Colon (tissue), 2 donors: ENCODE measurements around the gene HAO1.
"Not testable (repeated sequence)": the region's sequence is repeated elsewhere in the genome, so short reads cannot be mapped to it uniquely, and the experiment has no call there.

Source experiments
- FAIRE-seq: peaks from 2 replicates; lab custom pipeline; 2012; peaks lifted over from hg19 to GRCh38; lab: Jason Lieb, UNC
- donor health status: control.
- donor health status: control.

Gene HAO1

DNA sequence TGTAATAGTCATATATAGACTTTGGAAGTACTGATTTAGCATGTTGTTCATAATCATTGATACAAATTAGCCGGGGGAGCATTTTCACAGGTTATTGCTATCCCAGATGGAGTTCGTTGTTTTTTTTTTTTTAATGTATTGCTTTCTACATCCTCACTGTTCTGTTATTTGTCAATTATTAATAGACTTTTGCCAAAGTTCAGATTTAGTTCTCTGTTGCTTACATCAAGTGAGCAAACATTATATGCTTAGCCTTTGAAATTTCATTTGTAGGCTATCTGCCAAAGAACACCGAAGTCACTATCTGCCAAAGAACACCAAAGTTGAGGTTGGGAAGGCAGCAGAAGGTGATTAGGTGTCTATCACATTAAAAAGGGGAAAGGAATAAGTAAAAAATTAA is at the start of gene HAO1:
Gene HAO1, minus strand, starts transcription at position 118 of the 400 bp plus-strand sequence. Its CDS starts 36 bp downstream, at position 82.
- no peak for FAIRE-seq

DNA sequence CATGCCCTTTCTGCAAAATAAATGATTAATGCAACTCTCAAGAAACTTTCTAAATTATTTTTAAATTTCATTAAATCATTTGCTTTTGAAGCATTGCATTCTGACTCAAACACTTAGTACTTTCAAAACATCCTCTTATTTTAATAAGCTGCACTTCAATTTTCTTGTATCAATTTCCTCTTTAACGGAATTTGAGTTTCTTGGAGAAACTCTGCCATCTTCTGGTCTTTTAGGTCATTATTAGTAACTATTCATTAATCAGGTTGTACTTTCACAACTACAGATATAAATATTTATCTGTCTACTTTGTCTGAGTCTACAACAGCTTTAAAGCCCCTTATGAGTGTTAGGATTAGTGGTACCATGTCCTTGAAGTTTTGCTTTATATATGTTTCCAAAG is 49.1 kb upstream of the HAO1 start:
- FAIRE-seq: no peak

DNA sequence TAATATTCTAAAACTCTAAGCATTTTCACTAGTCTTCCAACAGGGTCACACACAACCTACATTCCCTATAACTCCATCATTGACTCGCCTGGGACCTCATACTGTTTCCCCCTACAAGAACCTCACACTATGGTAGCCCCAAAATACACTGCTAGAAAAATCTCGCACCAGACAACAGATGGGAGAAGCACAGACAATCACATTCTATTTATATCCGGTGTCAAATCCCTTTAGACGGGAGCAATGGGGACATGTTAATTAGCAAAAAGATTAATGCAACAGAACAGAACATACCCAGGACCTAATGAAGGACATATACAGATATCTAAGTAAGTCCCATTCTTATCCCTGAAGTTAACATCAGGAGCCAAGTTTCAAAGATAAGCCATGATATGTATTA is 45.7 kb upstream of the HAO1 start:
- FAIRE-seq: no peak

DNA sequence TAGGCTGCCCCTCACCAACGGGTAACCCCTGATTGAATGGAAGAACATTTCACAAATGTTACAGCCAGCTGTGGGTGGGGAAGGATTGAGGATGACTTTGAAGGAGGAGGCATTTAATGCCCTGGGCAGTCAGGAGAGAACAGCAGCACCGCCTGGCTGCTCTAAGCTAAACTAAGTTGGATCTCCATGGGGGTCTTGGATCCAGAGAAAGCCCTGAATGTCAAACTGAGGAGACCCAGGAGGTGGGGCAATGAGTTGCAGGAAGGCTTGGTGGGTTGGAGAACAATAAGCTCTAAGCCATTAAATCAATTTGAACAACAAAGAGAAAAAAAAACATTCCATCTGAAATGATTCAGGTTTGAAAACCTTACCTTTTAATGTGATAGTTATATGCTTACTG is 43.9 kb upstream of the HAO1 start:
- FAIRE-seq: no peak

DNA sequence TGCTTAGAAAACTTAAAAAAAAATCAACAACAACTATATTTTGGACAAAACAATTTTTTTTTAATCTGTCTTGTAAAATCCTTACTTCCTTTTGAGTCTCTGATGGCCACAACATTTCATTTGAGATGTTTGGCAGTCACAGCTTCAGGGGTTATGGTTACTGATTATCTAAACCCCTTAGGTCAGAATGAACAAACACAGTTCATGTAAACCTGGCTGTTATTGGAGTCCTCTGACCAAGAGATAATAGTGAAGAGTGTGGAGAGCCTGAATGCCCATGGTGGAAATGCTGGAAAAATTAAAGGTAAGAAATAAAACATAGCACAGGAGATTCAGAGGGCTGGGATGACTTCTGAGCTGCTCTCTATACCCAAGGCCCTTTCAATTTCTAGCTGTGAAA is 41.1 kb upstream of the HAO1 start:
- no peak for FAIRE-seq

DNA sequence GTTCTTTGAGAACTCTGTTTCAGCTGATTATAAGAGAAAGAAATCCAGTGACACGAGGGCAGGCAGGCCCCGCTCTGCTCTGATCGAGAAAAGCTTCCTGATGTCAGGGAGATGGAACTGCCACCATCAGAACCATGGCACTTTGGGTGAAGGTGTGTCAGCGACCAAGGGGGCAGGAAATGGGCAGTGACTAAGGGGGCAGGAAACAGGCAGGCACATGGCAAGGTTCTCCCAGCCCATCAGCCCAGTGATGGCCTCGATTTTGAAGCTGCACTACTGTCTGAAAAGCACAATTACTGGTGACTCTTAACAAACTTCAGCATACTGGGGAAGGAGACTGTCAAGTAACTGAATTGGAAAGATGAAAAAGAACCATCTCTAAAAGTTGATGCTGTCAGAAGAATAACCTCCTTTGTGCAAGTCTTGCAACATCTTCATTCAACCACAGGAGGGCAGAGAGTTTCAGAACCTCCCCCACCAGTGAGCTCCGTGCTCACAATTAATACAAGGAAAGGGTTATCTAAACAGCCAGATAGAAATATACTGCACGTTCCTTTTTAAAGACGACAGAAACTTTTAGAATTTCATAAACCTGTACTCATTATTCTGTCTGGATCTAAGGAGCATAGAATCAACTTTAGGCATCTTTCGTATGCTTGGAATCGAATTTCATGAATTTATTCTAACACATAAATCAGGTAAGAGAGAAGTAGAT is 40.2 kb upstream of the HAO1 start:
- no peak for FAIRE-seq

DNA sequence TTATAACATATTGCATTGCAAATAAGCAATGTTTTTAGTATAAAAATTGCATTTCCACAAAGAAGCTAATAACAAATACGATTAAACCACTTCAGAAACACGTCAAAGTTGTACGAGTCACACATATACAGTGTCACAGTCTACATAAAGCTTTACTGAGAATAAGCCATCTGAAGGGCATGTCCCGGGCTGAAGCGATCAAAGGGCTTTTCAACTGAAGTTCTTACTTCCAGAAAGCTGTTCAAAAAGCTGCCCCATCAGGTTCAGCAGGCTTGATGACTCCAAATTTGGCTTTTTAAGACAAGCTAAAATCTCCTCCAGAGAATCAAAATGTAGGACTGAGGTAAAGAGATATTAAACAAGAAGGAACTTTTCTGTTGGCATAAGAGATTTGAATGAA is 37.5 kb upstream of the HAO1 start:
- no peak for FAIRE-seq

DNA sequence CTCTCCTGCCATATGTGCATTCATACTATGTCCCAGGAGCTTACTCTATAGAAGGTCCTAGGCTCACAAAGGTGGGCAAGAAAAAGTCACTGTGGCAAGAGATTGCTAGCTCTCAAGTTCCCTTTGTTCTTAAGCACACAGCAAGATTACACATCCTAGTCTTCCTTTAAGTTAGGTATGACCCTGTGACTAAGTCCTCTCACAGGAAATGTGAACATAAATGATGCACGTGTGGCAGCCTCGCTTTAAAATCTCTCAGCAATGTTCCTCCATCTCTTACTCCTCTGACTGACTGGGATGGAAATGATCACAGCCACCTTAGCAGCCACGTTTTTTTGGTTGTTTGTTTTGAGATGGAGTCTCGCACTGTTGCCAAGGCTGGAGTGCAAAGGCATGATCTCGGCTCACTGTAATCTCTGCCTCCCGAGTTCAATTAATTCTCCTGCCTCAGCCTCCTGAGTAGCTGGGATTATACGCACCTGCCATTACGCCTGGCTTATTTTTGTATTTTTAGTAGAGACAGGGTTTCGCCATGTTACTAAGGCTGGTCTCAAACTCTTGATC is 35.7 kb upstream of the HAO1 start:
- FAIRE-seq: no peak

DNA sequence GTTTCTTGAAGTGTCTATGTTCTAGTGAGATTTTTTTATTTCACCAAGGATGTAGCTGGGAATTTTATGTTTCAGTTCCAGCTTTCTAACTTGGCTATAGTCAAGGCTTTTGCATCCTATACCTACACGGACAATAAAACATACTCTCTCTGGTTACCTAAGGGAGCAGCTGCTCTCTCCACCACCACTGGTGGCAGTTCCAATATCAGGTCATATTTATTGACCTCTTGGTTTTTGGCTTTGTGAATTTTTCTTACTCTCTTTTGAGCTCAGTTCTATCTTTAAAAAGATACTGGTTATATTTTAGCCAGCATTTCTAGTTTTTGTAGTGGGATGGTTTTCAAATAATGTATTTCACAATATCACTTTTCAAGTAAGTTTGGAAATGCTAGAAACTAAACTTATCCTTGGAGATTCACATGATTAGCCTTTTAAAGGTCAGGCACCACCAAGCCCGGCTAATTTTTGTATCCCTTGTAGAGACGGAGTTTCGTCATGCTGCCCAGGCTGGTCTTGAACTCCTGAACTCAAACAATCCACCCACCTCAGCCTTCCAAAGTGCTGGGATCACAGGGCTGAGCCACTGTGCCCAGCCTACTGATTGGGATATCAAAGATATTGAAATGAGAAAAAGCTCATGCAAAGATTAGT is 34.7 kb upstream of the HAO1 start:
- no peak for FAIRE-seq

DNA sequence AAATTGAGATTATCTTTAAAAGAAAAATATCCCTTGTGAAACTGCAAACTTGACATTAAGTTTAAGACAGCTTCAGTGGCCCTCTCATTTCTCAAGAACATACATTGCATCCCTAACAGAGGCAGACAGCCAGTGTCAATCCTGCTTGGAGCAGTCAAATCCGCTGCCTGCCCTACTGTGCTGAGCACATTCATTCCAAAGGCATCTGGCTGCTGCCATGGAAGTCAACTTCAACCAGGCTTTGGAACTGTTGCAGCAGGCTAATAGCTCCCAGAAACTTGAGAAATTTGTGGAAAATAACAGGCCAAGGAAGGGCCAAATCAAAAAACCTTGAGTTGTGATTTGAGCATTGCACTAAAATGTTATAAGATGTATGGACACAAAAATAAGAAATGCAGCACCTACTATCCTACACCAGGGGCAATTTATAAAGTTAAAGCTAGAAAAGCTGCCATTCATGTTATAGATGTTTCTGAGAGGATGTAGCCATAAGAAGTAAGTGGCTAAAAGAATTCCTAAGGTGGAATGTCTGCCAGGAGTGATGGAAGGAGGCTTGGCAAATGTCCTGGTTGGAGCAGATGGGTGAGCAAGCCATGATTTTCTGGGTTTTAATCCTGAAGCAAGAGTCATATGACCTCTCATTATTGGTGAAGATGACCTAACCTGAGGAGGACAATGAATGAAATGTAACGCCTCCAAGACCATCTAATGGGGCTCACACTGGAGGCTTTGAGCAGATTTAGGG is 31.4 kb upstream of the HAO1 start:
- no peak for FAIRE-seq

DNA sequence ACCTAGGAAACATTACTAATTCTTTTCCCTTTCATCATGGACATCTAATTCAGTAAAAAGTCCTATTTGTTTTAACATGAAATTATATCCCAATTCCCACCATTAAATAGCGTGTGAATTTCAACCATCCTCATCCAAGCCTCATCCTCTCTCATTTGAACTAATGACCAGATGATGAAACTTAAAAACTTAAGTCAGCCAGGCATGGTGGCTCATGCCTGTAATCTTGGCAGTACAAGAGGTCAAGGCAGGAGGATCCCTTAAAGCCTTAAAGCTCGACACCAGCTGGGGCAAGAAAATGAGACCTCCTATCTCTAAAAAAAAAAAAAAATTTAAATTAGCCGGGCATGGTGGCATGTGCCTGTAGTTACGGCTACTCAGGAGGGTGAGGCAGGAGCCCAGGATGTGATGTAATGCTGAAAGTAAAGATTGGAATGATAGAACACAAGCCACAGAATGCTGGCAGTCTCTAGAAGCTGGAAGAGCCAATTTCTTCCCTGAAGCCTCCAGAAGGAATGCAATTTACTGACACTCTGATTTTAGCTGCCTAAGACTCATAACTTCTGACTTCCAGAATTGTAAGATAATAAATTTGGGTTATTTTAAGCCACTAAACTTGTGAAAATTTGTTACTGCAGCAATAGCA is 27.1 kb upstream of the HAO1 start:
- FAIRE-seq: no peak

DNA sequence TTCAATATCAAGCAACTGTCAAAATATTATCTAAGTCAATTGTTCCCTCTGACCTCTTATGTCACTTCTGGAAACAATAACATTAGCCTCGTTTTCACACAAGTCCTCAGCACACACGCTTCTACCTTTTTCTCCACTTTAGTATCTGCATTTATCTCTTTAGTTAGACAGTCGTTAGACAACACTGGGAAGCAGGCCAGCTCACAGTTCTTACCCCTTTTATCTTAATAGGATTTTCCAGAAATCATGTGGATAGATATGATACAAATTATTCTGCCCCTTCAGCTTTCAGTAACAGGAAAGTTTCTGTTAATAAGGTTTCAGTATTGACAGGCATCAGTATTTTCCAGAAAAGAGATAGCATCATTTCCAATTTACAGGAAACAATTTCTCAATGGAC is 25.9 kb upstream of the HAO1 start:
- no peak for FAIRE-seq

DNA sequence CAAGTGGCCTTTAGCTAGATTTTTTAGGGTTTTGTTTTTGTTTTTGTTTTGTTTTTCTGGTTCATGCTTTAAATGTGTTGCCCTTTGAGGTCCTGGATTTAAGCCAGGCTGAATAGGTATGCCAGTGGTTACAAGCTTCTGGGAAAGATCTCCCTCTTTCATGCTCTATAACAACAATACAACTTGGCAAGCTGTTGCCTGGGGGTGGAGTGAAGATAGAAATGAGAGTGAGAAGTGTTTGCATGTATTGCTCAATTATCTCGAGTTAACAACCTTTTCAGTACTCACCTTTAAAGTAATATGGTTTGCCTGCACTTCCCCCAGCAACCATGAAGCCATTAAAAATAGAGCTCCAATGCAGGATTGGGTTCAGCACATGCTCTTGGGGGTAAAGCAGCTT is 19.2 kb upstream of the HAO1 start:
- no peak for FAIRE-seq

DNA sequence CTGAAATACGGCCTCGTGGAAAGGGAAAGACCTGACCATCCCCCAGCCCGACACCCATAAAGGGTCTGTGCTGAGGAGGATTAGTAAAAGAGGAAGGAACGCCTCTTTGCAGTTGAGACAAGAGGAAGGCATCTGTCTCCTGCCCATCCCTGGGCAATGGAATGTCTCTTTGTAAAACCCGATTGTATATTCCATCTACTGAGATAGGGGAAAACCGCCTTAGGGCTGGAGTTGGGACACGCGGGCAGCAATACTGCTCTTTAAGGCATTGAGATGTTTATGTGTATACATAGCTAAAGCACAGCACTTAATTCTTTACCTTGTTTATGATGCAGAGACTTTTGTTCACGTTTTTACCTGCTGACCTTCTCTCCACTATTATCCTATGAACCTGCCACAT is 16.3 kb upstream of the HAO1 start:
- FAIRE-seq: not testable (repeated sequence)

DNA sequence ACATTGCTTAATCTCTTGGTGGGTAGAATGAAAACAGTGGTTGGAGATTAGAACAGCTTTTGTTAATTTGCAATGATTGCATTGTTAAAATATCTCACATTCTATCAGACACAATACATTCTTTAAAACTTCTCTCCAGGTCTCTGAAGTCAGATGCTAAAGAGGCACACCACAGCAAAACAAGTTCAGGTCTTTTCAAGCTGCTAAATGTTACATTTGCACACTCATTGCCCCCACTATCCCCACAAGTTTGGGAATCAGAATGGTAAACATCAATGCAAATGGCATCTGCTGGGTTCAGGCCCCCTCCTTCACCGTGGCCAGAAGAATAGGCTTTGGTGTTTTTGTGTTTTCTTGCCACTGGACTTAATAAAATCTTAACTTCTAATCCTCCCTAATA is 10.1 kb upstream of the HAO1 start:
- no peak for FAIRE-seq

DNA sequence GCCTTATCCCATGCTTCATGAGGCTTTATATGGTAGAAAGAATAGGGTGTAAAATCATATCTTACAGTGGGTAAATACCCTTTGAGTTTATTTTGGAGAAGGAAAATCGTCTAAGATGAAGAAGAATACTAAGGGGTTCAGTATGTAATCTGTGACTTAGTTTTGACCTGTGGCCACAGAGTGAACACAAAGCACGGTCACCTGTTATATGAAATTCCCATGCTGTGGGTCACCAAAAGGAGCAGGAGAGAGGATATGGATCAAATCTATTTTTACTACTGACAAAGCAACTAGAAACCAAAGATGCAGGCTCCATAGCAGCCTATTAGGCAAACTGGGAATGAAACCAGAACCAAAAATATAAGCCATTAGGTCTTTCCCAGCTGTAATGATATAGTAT is 3.6 kb upstream of the HAO1 start:
- no peak for FAIRE-seq

DNA sequence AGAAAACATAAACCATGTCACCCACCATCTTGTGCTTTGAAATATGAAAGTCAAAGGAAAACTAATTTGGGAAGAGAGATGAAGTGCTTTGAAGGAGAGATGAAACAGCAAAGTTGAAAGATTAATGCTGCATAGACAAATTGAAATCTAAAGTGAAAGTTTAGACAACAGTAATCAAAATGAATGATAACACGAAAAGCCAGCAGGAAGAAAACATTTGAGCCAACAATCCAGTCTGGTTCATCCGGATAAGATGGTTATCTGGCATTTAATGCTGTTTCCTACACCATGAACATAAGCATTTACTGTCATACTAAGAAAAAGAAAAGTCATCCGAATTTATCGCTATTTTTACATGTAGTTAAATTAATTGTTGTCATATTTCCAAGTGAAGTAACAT is 595 bp downstream of the HAO1 start:
- no peak for FAIRE-seq

DNA sequence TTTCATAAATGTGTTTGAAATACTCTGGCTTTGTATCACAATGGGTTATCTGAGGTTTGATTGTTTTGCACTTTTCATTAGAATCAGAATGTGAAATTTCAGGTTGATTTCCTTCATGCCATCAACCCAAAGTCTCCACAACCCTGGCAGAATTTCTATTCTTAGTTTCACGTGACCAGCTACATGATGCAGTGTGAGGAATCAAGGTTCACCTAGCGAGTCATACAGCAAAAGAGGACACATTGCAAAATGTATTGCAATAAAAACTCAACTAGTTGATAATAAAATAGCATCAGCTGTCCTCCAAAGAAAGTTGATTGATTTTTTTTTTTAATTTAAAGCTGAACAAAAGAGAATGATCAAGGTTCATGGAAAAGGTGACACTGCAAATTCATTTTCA is 2.2 kb downstream of the HAO1 start:
- FAIRE-seq: no peak

DNA sequence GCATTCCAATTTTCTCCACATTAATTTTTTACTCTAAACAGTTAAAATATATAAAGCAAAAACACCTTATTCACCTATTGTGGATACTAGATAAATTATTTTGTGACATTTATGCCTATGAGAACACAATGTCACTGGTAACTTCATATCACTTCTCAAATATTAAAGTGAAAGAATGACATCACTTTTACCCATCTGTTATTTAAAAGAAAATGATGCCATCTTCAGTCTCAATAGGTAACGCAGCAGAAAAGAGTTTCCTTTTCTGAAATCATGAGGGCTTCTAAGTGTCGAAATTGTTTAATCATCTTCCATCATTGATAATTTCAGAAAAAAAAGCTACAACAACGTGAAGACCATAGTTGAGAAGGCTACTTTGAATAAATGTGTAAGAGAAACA is 2.9 kb downstream of the HAO1 start:
- no peak for FAIRE-seq

DNA sequence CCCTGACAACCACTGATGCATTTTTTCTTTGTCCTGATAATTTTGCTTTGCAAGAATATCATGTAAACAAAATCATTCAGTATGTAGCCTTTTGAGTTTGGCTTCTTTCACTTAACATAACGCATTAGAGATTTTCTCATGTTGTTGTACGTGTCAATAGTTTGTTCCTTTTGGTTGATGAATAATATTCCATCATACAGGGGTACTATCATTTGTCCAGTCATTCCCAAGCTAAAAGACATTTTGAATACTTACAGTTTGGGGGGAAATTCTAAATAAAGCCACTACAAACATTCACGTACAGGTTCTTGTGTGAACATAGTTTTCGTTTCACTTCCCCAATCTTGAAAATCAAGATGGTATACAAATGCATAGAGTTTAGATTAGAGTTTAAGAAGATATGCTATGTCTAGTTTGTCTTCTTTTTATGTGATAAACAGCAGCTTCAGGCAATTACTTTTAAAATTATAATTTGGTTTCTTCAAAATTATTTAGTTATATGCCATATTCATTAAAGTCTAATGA is 5.2 kb downstream of the HAO1 start:
- no peak for FAIRE-seq

DNA sequence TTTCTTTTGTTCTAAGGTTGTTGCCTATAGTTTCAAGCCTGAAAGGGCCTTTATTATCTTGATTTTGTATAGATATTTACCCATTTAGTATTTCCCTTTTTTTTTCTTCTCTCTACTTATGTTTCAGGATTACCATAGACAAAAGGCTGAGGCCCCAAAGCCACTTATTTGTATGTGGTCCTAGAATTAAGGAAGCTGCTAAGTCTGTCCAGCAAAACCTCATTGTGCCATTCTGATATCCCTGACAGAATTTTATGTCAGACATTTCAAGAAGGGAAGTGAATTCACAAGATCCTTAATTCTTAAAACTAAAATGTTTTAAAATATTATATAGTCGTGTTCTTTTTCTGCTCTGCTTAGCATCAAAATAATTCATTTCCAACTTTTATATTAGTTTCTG is 6.9 kb downstream of the HAO1 start:
- no peak for FAIRE-seq

DNA sequence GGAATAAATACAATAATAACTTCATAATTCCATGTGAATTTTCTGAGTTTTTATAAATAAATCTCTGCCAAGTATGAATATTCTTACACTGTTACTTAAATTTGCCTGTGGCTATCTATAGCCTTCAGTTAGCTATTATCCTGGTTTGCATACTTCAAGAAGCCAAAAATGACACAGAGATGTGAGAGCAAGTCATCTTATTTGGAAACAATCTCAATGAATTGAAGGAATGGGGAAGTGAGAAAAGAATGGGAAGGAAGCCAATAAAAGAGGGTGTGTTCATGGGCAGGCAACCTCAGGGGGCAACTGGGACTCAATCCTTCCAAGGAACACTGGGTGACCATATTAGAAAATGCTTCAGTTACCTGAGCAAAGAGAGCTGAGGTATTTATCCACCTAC is 9.9 kb downstream of the HAO1 start:
- no peak for FAIRE-seq
